Naive B cell (primary cell): Measurements from ENCODE around the gene ELFN2. TPM values are rescaled to one million over a fixed set of nuclear protein-coding genes. Genes with fewer than 3 reads are reported as not detected.

Experiments
- ATAC-seq, 2 donors: fragments of 150-1000 bp; cut with Tn5 transposase; 2 replicates each; pipeline ENCODE4 v1.10.0; 2021; ENCODE audit warnings: low read depth in 2 of 2, mild to moderate bottlenecking in 2 of 2, moderate library complexity in 2 of 2
- DNase-seq: peaks from one replicate; pipeline ENCODE4 v3.0.0; 2022
- H3K27ac Mint-ChIP-seq, 6 donors: one replicate each; pipeline ENCODE4 v1.8.0; 2020 to 2022; ENCODE audit warnings: mild to moderate bottlenecking in 6 of 6, mixed read lengths in 6 of 6, moderate library complexity in 5 of 6, inconsistent platforms in 2 of 6
- H3K27me3 Mint-ChIP-seq, 3 donors: one replicate each; pipeline ENCODE4 v1.8.0; 2021 to 2022; ENCODE audit warnings: mixed read lengths in 3 of 3, mild to moderate bottlenecking in 1 of 3
- H3K36me3 Mint-ChIP-seq, 2 donors: one replicate each; pipeline ENCODE4 v1.8.0; 2020 to 2022; ENCODE audit warnings: mixed read lengths in 2 of 2, inconsistent platforms in 1 of 2, mild to moderate bottlenecking in 1 of 2
- H3K4me1 Mint-ChIP-seq, 3 donors: one replicate each; pipeline ENCODE4 v1.8.0; 2020 to 2022; ENCODE audit warnings: mixed read lengths in 3 of 3, inconsistent platforms in 1 of 3, mild to moderate bottlenecking in 1 of 3, moderate library complexity in 1 of 3
- H3K4me3 Mint-ChIP-seq, 8 donors: one replicate each; pipeline ENCODE4 v1.8.0; 2020 to 2022; ENCODE audit warnings: mild to moderate bottlenecking in 8 of 8, mixed read lengths in 8 of 8, moderate library complexity in 8 of 8, inconsistent platforms in 2 of 8
- H3K9me3 Mint-ChIP-seq, 7 donors: one replicate each; pipeline ENCODE4 v1.8.0; 2020 to 2022; ENCODE audit warnings: mixed read lengths in 7 of 7, mild to moderate bottlenecking in 5 of 7, inconsistent platforms in 2 of 7, moderate library complexity in 1 of 7
- polyA plus RNA-seq, 6 donors: library from polyadenylated mRNA; unstranded; fragments of 300-500 nt; fragmentation: Illumina TruSeq; gene quantifications; one replicate each; pipeline ENCODE4 v1.2.3, GENCODE V29; 2021; ENCODE audit warnings: low read depth in 6 of 6

Gene ELFN2
- polyA plus RNA-seq, 6 donors from 2014 or later: not detected

DNA sequence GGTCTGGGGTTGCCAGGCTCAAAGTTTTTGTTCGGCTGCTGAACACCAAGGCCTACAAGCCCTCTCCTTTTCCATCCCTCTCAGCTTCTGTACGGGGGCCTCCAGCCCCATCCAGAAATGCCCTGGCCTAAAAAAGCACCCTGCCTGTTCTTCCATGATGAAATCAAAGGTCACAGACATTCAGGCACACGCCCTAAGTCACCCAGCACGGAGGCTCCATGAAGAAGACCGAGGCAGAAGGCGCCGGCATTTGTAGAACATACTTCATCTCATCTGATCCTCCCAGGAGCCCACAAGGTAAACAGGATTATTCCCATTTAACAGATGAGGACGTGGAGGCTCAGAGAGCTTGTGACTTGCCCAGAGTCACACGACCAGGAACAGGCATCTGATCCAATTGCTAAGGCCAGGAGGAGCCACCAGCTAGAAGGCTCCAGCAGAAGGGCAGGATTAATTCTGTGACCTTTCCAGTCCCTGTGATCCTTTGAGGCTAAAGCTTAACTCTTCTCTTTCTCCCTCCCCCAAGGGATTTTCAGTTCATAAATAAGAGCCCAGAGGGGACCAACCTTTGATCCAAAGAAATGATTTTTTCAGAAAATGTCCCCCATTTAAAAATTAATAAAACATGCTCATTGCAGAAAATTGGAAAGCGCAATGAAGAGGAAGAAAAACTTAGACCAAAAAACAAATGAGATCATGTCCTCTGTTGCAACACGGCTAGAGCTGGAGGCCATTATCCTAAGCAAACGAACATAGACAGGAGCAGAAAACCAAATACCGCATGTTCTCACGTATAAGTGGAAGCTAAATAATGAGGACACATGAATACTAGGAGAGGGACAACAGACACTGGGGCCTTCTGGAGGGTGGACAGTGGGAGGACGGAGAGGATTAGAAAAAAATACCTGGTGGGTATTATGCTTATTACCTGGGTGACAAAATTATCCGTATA is 106.3 kb downstream of the ELFN2 start:
- Mint-ChIP-seq H3K27me3 (peaks cover 25 to 34% (median 26%) of the 10 kb centered on the region in 3 donors), H3K27ac (no peak overlapping the region), H3K36me3 (no peaks in the 10 kb centered on the region), H3K4me1 (peaks cover 7 to 13% (median 11%) of the 10 kb centered on the region in 3 donors), H3K9me3 (no peaks in the 10 kb centered on the region), H3K4me3 (no peak overlapping the region)
- ATAC-seq (no peak), DNase-seq (no peak)

DNA sequence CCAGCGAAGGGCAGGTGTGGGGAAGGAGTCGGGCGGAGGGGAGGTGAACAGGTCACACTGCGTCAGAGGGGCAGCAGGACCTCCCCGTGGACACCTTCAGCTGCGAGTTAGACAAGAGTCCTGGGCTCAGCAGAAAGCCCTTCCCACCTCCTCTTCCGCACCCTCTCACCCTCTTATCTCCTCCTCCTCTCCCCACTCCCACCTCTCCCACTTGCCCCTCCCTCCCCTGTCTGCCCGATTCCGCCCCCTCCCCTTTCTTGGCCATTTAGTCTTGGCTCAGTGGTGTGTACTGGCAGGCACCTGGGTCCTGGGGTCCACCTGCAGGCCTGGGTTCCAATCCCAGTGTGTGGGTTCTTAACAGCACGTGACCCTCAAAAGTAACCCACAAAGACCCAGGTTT is 107.8 kb downstream of the ELFN2 start:
- Mint-ChIP-seq H3K4me3 (no peak overlapping the region), H3K36me3 (no peaks in the 10 kb centered on the region), H3K9me3 (no peaks in the 10 kb centered on the region), H3K4me1 (peaks cover 17 to 23% (median 17%) of the 10 kb centered on the region in 3 donors), H3K27ac (no peak overlapping the region), H3K27me3 (peaks cover 25 to 34% (median 26%) of the 10 kb centered on the region in 3 donors)
- no peak for DNase-seq
- ATAC-seq: no peak

DNA sequence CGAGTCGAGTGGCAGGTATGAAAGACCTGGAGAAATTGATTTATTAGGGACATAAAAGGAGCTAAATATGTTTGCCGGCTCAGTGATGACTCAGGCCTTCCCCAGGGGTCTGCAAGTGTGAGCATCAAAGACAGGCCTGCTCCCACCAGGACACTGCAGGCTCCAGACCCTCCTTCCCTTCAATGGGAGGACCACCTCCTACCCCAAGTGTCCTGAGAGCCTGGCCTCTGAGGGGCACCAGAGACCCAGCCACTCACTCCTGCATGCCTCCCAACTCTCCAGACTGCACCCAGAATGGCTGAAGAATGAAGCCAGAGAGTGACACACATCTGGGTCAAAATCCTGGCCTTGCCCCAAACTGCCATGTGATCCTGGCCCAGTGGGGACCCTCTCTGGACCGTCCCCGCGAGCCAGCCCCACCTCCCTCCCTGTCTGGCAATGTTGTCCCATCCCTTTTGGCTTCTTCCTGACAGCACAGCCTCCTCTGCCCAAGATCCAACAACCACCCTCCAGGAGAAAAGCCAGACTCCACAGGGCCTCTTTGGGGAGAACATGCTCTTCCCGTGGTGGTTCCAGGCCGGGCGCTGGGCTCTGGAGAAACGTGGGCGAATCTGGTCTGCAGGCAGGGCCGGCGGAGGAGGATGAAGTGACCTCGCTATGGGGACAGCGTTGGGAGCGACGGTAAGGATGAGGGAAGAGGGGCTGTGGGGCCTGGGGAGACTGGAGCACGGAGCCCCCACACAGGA is 108.7 kb downstream of the ELFN2 start:
- Mint-ChIP-seq H3K27me3 (peaks cover 17 to 25% (median 17%) of the 10 kb centered on the region in 3 donors), H3K4me1 (peaks cover 21 to 31% (median 26%) of the 10 kb centered on the region in 3 donors), H3K27ac (peak overlapping the region in 1 of 6 donors; percentile 56), H3K4me3 (no peak overlapping the region), H3K36me3 (no peaks in the 10 kb centered on the region), H3K9me3 (no peaks in the 10 kb centered on the region)
- ATAC-seq (no peak), DNase-seq (no peak)

Other genes starting within 250 kb of the ELFN2 start
- gene C1QTNF6, start 239.2 kb downstream of the ELFN2 start, polyA plus RNA-seq: 1 to 10 TPM in 5 of 6 donors, not detected in 1; 1.1 to 2.0 (median 1.5) TPM
- gene SSTR3, start 215.0 kb downstream of the ELFN2 start, polyA plus RNA-seq: under 1 TPM in 5 of 6 donors, not detected in 1; 0.08 to 0.63 (median 0.45) TPM
- gene RAC2, start 183.2 kb downstream of the ELFN2 start, polyA plus RNA-seq: 100 to 1,000 TPM; 671 to 842 (median 780) TPM
- gene CYTH4, start 145.0 kb downstream of the ELFN2 start, polyA plus RNA-seq: 10 to 100 TPM; 29.3 to 74.9 (median 46.1) TPM
- 100 to 1,000 TPM; 145 to 298 (median 186) TPM for gene MFNG, start 58.9 kb upstream of the ELFN2 start, polyA plus RNA-seq
- gene CARD10, start 91.9 kb upstream of the ELFN2 start, polyA plus RNA-seq: not detected
- under 1 TPM in 5 of 6 donors, not detected in 1; 0.22 to 0.82 (median 0.26) TPM for gene CDC42EP1, start 133.0 kb upstream of the ELFN2 start, polyA plus RNA-seq
- gene LGALS2, start 152.6 kb upstream of the ELFN2 start, polyA plus RNA-seq: 1 to 10 TPM in 1 of 6 donors, under 1 TPM in 3, not detected in 2; 0.60 to 2.6 (median 0.66) TPM
- gene GGA1, start 181.4 kb upstream of the ELFN2 start, polyA plus RNA-seq: 10 to 100 TPM; 15.5 to 28.9 (median 24.2) TPM
- 1 to 10 TPM; 2.7 to 8.0 (median 3.2) TPM for gene SH3BP1, start 212.2 kb upstream of the ELFN2 start, polyA plus RNA-seq
- gene PDXP, start 231.2 kb upstream of the ELFN2 start, polyA plus RNA-seq: 10 to 100 TPM in 1 of 6 donors, 1 to 10 TPM in 5; 4.0 to 14.3 (median 7.6) TPM
- 10 to 100 TPM in 4 of 6 donors, 1 to 10 TPM in 2; 4.1 to 35.3 (median 12.8) TPM for gene LGALS1, start 248.2 kb upstream of the ELFN2 start, polyA plus RNA-seq